ENCODE measurements around the gene TDRD15.

DNA sequence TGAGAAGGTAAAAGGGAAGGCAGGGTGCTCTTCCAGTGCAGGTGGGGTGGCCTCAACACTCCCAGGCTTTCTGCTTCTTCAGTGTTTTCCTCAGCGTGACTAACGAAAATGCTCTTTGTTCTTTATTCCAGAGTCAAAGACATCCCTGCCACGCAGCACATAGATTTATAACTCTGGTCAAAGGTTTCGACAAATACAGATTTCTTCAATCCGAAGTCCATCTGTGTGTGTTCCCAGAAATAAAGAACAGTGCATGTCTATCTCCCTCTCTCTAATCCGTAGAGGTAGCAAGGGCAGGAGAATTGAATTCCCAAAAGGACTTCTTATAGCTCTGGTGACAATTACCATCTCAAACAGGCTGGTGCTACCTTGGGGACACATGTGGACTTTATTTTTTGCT is 26.4 kb upstream of the TDRD15 start:
- TF ChIP-seq POLR2A (IDR thresholded peaks at IDR 0.05; ENCODE audit: low read length), result no peak
- no peak for TF ChIP-seq GATA1 (IDR thresholded peaks at IDR 0.05; ENCODE audit: low read depth, low read length)
